Fibroblast of lung (primary cell): ENCODE measurements around the gene DISP2.

Experiments
- CTCF ChIP-seq, 2 donors: IDR thresholded peaks in 1 of 2; conservative IDR thresholded peaks in 1 of 2; 1 replicate in 1 of 2; 2 replicates in 1 of 2; pipeline ENCODE4 v1.5.1; 2011 to 2012; ENCODE audit warnings: low read length in 2 of 2, control low read depth in 1 of 2, inconsistent platforms in 1 of 2, low read depth in 1 of 2, mild to moderate bottlenecking in 1 of 2
- EZH2 ChIP-seq: IDR thresholded peaks from 2 replicates; pipeline ENCODE4 v1.5.1; 2012; ENCODE audit warnings: low read length, control low read depth, mild to moderate bottlenecking; ENCODE audit errors: missing control alignments

- TF ChIP-seq CTCF (conservative IDR thresholded peaks at IDR 0.05 in 1 of 2, IDR thresholded peaks at IDR 0.05 in 1 of 2; ENCODE audit: low read depth in 1 of 2, low read length in 2 of 2), result no peak
- no peak for TF ChIP-seq EZH2
Observed at GRCh38 chr15:40322531-40323238, 35.3 kb upstream of the DISP2 start.
